GM18526 (cell line): ENCODE measurements around the gene ANKRD53.

ENCODE experiments used
- POLR2A ChIP-seq: IDR thresholded peaks from 3 replicates; pipeline ENCODE4 v1.6.1; 2011; ENCODE audit not compliant: insufficient read length; ENCODE audit errors: extremely low read depth

The ANKRD53 gene

GRCh38 chr2:70990216-70990615, 11.8 kb downstream of the ANKRD53 start:
- no peak for TF ChIP-seq POLR2A

GRCh38 chr2:70991142-70991541, 12.7 kb downstream of the ANKRD53 start:
- no peak for TF ChIP-seq POLR2A

- no peak for TF ChIP-seq POLR2A
These were observed 13.3 kb downstream of the ANKRD53 start for GRCh38 chr2:70991742-70992141.

GRCh38 chr2:70992945-70993853, 14.8 kb downstream of the ANKRD53 start:
- TF ChIP-seq POLR2A = no peak

- no peak for TF ChIP-seq POLR2A
These were observed 15.7 kb downstream of the ANKRD53 start for GRCh38 chr2:70994009-70994698.

- peak; percentile 67 for TF ChIP-seq POLR2A
These were observed 16.4 kb downstream of the ANKRD53 start, which contains the start of gene TEX261 for GRCh38 chr2:70994699-70995425. Gene TEX261 (minus strand): TSS chr2:70994873. CDS start chr2:70994757, 116 bp downstream.

GRCh38 chr2:70995426-70995729, 16.9 kb downstream of the ANKRD53 start:
- no peak for TF ChIP-seq POLR2A

GRCh38 chr2:70999362-70999761, 20.9 kb downstream of the ANKRD53 start:
- TF ChIP-seq POLR2A = no peak

GRCh38 chr2:71000780-71001591, 22.6 kb downstream of the ANKRD53 start:
- TF ChIP-seq POLR2A = peak; percentile 48

GRCh38 chr2:71001592-71001927, 23.1 kb downstream of the ANKRD53 start:
- no peak for TF ChIP-seq POLR2A

- TF ChIP-seq POLR2A = no peak
These were observed 23.6 kb downstream of the ANKRD53 start for GRCh38 chr2:71001981-71002570.

GRCh38 chr2:71003396-71003795, 25.0 kb downstream of the ANKRD53 start:
- no peak for TF ChIP-seq POLR2A

- no peak for TF ChIP-seq POLR2A
These were observed 25.7 kb downstream of the ANKRD53 start for GRCh38 chr2:71003966-71004755.

- no peak for TF ChIP-seq POLR2A
These were observed 26.4 kb downstream of the ANKRD53 start for GRCh38 chr2:71004857-71005256.
